Activated CD8-positive, alpha-beta memory T cell treated with anti-CD3 and anti-CD28 coated beads, Interleukin-2, amount 50 U/mL, for 24 hours (primary cell): ENCODE measurements around the gene ZBTB17.
"Not testable (repeated sequence)": the region's sequence is repeated elsewhere in the genome, so short reads cannot be mapped to it uniquely, and the experiment has no call there.

Source experiments
- DNase-seq: peaks from one replicate; pipeline ENCODE4 v3.0.0-alpha.2; 2020; ENCODE audit errors: extremely low read depth

Gene ZBTB17

DNA sequence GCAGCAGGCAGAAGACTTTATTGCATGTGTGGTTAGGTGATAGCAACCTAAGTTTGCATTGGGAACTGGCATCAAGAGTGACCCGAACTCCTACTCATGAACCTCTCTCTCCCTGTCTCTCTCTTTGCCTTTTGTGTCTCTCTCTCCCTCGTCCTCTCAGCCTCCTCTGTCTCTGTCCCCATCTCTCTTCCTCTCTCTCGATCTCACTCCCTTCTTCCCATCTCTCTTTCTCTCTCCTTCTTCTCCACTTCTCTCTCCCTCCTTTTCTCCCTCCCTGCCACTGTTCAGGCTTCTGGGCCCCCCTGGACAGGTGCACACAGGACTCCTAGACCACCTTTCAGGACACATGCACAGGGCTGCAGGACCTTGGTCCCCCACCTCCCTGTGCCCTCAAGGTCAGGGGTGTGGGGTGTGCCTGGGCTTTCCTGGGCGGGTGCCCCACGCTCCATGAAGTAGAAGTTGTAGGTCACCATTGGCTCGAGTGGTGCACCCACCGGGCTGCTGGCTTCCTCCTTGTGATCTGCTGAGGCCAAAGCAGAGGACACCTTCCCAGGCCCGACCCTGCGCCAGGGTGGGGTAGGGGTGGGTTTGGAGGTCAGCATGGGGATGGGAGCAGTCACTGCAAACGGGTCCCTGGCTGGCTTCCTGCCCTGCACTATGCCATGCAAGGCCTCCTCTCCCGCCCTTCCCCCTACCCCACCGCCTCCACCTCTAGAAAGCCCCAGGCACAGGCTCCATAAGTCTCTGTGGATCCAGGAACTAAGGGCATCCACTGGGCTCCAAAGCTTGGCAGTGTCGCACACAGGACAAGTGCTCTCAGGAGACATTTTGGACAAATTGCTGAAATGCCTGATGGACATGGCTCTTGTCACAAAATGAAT, 13.2 kb upstream of the ZBTB17 start:
- DNase-seq = no peak

DNA sequence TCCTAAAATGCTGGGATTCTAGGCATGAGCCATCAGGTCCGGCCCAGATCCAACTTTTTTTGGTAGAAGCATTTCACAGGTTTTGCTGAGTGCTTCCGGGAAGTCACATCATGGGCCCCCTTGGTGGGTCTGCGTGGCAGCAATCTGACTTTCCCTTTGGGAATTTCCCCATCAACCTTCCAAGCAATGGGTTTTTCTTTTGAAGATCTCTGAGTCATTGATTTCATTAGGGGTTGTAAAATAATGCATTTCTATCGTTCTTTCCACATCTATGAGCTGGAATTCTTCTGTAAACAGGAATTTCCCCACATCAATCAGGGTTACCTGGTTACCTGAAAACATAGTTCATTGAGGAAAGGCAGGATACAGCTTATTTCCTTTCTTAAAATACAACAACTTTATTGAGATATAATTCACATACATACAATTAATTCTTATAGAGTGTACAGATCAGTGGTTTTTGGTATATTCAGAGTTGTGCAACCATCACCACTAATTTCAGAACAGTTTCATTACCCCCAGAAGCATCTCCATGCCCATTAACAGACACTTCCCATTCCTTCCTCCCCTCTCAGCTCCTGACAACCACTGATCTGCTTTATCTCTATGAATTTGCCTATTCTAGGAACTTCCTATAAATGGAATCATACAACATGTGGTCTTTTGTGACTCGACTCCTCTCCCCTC, 9.9 kb upstream of the ZBTB17 start:
- DNase-seq = no peak

DNA sequence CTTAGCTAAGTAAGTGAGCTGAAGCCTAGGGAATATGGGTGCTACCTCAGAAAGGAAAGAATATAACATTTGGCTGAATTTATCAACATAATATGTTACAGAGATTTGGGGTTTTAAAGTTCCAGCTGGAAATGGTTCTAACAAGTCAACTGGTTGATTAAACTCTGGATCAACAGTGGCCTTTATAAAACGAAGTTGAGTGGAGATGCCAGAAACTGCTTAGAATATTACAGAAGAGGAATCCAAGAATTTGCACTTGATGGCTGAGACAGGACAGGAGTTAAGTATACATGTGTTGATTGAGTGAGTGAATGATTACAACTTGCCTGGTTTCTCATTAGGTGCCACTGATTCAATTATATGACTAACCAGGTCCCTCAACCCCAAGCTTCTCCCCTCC, 7.4 kb upstream of the ZBTB17 start:
- DNase-seq = no peak

DNA sequence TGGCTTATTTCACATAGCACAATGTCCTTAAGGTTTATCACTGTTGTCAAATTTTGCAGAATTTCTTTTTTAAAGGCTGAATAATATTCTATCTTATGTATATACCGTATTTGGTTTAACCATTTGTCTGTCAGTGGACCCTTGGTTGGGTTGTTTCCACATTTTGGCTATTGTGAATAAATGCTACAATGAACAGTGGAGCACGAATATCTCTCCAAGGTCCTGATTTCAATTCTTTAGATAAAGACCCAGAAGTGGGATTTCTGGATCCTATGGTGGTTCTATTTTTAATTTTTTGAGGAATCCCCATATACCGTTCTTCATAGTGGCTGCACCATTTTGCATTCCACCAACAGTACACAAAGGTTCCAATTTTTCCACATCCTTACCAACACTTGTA, 5.8 kb upstream of the ZBTB17 start:
- no peak for DNase-seq

DNA sequence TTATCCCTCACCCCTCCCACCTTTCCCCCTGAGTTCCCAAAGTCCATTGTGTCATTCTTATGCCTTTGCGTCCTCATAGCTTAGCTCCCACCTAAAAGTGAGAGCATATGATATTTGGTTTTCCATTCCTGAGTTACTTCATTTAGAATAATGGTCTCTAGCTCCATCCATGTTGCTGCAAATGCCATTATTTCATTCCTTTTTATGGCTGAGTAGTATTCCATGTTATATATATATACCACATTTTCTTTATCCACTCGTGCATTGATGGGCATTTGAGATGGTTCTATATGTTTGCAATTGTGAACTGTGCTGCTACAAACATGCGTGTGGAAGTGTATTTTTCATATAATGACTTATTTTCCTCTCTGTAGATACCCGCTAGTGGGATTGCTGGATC, 2.0 kb upstream of the ZBTB17 start:
- not testable (repeated sequence) for DNase-seq

DNA sequence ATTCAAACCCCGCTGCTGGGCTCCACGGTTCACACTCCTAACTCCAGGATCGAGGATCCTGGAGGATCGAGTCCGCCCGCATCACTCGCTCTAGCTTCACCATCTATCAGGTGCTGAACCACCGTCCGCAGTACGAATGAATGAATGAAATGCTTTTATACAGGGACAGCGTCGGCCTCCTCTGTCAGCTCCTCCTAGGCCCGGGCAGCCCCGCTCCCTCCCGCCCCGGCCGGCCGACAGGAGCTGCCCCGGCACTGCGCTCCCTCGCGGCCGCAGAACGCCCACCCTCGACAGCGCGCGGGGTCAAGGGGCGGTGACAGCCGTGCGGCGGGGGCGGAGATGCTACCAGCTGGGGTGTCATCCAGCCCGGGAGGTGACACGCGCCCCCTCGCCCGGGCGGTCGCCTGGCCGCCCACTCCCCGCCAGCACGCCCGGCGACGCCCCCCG, 520 bp downstream of the ZBTB17 start:
- DNase-seq = peak; percentile 59

DNA sequence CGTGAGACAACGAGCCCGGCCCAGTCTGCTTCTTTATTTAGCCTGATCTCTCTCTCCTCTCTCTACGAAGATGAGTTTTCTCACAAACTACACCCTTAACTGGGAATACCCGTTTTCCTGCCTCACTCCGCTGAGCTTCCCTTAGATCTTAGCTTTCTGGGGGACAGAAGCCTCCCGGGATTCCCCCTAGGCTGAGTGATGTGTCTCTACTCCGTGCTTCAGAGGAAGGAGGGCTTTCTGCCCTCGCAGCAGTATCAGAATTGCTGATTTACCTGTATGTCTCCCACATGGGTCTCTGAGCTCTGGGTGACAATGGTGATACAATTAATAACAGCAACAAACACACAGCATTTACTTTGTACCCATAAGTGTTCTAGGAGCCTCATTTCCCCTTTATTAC, 1.0 kb downstream of the ZBTB17 start:
- DNase-seq = no peak

DNA sequence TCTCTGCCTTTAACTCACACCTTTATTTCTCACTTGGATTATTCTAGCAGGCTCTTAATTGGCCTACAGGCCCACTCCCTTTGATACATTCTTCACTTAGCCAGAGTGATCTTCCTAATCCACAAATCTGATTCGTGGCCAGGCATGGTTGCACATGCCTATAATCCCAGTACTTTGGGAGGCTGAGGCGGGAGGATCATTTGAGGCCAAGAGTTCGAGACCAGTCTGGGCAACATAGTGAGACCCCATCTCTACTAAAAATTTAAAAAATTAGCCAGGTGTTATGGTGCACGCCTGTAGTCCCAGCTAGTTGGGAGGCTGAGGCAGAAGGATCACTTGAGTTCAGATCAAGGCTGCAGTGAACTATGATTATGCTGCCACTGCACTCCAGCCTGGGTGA, 2.1 kb downstream of the ZBTB17 start:
- no peak for DNase-seq

DNA sequence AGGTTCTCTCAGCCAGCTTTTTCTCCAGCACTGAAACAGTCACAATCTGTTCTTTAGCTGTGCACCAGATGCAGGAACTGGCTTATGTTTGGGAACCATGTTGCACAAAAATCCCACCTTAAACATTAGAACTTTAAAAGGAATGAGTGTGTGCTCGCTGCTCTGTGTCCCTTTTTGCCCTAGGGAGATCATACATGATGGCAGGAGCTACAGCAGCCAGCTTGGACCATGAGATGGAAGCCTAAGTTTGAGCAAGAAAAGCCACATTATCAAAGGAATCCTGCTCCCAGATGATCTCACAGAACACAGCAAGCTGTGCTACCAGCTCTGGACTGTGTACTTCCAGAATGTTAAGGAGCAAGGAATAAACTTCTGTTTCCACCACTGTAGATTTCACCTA, 3.5 kb downstream of the ZBTB17 start:
- no peak for DNase-seq

DNA sequence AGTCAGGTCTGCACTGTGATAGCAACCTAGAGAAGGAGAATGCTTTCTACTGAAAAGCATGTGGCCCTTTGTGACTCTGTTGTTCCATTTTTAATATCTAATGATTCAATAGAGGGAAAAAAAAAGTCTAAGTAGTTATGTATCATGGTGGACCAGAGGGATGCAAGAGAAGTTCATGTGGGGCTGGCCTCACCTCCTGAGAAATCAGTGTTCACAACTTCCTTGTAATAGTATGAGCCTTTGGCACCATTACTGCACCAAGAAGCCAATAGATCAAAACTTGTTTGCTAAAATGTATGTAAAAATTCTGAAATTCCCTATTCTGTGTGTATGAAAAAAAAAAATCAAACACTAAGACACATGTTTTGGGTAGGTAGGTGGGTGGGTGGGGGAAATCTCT, 5.0 kb downstream of the ZBTB17 start:
- DNase-seq = no peak

DNA sequence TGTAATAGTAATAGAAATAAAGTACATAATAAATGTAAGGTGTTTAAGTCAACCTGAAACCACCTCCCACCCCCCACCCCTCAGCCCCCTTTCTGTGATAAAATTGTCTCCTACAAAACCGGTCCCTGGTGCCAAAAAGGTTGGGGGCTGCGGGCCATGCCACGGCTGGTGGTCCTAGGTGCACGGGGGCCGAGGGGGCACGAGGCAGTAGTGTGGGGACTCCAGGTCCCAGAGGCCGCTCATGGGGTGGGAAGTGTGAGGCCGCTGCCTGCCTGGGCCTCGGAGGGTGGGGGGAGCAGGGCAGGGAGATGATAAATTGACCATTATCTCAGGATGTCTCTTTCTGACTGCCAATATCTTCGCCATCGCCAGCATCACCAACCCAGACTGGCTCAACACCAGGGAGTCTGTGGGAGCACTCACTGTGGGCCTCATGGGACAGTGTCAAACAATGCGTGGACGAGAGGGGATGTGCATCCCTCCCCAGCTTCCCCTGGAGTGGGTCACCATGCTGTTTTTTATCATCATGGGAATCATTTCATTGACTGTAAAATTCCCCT, 6.5 kb downstream of the ZBTB17 start:
- no peak for DNase-seq

DNA sequence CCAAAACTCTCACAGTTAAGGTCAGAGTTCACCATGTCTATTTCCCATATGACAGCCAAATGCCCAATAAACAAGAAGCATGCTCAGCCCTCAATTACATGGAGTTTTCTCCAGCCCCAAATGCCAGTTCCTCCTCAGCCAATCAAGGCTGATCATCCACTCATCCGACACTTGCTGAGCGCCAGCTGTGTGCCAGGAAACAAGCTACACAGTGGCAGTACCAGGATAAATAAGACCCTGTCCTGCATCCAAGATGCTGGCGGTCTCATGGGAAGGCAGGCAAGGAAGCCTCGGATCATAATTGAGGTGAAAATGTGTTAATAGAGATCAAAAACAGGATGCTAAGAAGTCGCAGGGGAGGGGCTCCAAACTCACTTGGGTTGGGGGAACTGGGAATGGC, 7.7 kb downstream of the ZBTB17 start:
- DNase-seq = no peak

DNA sequence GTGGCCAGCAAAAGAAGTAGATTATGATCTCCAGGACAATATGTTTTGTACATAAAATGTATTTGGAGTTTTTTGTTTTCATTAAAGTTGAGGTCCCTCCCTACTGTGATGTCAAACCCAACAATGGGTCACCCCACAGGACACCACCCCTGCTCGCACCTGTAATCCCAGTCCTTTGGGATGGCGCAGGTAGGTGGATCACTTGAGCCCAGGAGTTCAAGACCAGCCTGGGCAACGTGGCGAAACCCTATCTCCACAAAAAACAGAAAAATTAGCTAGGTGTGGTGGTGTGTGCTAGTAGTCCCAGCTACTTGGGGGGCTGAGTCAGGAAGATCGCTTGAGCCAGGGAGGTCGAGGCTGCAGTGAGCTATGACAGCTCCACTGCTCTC, 9.0 kb downstream of the ZBTB17 start:
- no peak for DNase-seq

DNA sequence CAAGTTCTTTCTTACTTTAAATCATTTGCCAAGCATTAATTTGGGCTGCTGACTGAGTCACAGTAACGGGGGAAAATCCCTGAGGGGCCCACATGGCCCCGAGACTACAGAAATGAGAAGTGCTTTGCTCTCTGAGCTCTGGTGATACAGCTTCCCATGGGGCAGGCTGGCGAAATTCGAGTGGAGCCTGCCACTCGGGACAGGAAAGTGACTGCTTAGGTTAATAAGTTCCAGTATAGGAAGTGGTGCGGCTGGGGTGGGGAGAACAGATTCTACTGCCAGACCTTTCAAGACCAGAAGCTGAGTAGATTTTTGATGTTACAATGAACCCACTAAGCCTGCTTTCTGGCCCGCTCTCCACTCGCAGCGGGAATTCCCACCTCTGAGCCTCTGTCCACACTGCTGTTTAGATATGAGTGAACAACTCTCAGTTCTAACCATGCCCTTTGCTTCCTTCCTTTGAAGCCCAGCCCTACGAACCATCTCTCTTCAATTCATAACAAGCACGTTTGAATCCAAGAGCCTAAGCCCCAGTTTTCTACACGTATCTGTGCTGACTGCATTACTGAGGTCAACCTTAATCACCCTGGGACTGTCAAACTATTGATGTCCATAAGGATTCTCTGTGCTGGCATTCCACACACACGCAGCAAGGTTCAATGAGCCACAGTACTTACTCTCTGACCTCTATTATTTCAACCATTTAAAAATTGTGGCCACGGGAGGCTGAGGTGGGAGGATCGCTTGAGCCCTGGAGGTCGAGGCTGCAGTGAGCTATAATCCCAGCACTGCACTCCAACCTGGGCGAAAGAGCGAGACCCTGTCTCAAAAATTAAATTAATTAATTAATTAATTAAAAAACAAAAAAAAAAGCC, 9.6 kb downstream of the ZBTB17 start:
- DNase-seq = peak; percentile 64

DNA sequence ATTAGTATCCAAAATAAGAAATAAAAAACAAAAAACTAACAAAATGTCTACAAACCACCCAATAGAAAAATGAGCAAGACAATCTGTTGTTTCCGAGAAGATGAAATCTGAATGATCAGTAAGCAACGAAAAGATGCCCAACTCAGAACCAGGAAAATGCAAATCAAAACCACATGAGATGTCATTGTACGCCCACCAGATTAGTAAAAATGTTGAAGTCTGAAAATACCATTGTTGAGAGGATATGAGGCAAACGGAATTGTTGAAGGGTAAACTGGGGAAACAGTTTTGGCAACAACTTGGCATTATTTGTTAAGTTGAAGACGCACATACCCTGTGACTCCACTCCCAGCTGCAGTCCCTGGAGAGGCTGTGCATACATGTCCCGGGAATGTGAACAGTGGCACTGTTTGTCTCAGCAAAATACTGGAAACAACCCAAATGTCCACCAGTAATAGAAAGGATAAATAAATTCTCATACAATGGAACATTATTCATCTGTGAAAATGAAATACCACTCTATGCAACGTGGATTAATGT, 10.6 kb downstream of the ZBTB17 start:
- DNase-seq = no peak

DNA sequence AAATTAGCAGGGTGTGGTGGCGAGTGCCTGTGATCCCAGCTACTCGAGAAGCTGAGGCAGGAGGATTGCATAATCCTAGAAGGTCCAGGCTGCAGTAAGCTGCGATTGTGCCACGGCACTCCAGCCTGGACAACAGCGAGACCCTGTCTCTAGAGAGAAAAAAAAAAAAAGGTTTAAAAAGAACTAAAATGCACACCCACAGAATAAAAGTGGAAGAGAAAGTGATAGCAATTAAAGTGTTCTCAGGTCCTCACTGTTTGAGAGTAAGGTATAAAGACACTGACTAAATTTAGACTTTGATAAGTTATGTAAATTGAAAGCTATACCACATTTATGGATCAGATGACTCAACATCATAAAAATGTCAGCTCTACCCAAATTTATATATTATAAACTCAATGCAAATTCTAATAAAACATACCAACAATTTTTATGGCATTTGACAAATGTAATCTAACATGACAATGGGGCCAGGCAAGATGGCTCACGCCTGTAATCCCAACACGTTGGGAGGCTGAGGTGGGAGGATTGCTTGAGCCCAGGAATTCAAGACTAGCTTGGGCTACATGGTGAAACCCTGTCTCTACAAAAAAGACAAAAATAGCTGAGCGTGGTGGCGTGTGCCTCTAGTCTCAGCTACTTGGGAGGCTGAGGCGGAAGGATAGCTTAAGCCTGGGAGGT, 11.8 kb downstream of the ZBTB17 start:
- no peak for DNase-seq

DNA sequence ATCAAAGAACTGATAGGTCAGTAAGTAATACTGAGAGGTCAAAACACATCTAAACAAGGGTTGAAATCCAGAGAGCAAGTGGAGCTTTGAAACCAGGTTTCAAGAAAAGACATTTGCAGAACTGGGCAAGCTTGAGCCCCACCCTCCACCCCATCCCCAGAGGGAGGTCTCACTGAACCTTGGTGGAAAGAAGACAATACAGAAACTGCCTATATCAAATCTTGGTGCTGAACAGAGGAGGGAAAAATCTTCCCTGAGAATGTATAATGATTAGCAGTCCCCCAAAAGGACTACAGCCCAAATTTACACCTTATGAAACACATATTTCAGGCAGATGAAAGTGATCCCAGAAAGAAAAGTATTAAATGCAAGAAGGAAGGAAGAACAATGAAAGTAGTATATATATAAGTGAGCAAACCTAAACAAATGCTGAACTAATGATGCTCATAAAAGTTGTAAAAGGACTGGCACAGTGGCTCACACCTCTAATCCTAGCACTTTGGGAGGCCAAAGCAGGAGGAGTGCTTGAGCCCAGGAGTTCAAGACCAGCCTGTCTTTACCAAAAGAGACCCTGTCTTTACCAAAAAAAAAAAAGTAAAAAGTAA, 12.4 kb downstream of the ZBTB17 start:
- no peak for DNase-seq

DNA sequence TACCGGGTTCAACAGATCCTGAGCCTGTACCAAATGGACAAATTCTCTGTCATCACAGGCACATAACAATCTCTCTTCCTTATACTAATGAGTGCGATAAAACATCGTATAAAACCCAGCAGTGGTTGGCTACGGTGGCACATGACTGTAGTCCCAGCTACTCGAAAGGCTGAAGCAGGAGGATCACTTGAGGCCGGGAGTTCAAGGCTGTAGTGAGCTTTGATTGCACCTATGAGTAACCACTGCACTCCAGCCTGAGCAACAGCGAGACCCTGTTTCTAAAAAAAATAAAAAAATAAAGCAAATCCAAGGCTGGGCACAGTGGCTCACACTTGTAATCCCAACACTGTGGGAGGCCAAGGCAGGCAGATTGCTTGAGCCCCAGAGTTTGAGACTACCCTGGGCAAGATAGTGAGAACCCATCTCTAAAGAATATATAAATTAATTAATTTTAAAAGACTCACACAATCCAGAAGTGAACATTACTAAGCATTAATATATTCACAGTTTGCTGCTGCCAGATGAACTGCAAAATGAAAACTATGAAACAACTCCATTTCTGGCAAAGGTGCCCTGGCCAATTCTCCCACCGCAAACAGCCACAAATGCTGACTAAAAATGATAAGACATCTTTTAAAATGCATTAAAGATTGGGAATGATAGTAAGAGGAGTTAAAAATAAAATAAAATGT, 13.1 kb downstream of the ZBTB17 start:
- DNase-seq = no peak

DNA sequence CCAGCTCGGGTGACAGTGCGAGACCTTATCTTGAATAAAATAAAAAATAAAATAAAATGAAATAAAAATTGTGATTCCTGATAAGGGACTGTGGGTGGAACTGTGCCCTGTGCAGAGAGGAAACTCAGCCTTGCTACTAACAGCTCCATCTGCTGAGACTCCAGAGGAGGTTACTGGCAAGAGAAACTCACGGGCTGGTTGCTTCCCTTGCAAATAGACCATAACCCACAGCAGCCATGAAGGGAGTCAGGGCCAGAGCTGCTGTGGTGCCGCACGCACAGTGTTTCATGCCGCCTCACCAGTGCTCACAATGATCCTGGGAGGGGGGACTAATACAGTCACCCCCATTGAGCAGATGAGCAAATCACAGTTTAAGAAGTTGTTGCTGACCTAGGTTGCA, 13.7 kb downstream of the ZBTB17 start:
- DNase-seq = no peak

DNA sequence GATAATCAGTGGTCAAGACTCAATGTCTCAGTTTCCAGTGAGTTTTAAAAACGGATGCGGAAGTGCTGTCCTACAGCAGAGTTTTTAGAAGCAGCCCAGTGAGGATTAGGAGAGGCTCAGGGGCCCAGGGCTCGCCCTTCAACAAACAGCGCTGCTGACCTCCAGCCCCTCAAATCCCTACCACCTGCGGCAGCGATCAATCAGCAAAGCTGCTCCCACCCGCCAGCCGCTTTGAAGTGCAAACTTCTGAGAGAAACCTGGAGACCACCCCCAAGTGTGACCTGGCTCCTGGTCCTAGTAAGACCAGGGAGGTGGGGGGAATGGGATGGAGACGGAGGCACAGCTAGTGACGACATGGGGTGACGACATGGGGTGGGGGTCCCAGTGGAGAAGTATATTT, 14.4 kb downstream of the ZBTB17 start:
- DNase-seq = no peak
